ENCODE measurements around the gene SOX18.

DNA sequence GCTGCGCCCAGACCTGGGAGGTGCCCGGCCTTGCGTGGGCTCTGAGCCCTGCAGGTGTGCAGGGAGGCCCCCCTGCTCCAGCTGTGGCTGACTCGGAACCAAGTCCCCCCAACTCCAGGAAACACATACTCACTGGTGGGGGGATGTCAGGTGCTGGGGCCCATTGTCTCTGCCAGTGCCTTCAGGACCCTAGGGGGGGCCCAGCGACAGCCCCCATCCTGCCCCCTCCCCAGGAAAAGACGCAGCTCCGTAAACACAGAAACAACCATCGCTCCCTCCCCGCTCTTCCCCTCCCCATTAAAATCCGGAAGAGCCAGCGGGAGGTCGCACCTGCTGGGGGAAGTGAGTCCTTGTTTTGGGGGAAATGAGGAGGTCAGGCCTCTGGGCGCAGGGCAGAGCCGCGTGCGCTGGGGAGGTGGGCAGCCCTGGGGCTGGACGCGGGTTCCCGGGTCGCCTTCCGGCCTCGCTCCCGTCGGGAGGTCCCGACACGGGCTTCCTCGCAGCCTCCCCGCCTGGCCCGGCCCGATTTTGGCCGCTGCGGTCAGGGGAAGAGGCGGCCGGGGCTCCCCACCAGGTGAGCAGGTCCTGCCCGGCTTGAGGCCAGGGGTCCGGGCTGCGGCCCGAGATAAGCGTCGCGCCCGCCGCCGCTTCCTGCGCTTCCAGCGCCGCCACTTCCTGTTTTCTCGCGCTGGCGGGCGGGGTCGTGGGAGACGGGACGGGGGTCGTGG is 7.2 kb downstream of the SOX18 start:
- TF ChIP-seq, protein P1, sequence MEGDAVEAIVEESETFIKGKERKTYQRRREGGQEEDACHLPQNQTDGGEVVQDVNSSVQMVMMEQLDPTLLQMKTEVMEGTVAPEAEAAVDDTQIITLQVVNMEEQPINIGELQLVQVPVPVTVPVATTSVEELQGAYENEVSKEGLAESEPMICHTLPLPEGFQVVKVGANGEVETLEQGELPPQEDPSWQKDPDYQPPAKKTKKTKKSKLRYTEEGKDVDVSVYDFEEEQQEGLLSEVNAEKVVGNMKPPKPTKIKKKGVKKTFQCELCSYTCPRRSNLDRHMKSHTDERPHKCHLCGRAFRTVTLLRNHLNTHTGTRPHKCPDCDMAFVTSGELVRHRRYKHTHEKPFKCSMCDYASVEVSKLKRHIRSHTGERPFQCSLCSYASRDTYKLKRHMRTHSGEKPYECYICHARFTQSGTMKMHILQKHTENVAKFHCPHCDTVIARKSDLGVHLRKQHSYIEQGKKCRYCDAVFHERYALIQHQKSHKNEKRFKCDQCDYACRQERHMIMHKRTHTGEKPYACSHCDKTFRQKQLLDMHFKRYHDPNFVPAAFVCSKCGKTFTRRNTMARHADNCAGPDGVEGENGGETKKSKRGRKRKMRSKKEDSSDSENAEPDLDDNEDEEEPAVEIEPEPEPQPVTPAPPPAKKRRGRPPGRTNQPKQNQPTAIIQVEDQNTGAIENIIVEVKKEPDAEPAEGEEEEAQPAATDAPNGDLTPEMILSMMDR (IDR thresholded peaks at IDR 0.05), result no peak
- TF ChIP-seq POLR2A (IDR thresholded peaks at IDR 0.05), result no peak
- no peak for TF ChIP-seq EP300 (IDR thresholded peaks at IDR 0.05)

All from sigmoid colon (tissue), 4 donors.